ENCODE measurements around the gene REV1. TPM values are rescaled to one million over a fixed set of nuclear protein-coding genes. Genes with fewer than 3 reads are reported as not detected.

Gene REV1
- total and polyA plus RNA-seq, 2 donors (not counting 3 experiments of a cell fraction or from before 2014, with no cell fraction given): 16.6 to 50.3 TPM

- ChIA-PET CTCF (interaction anchor here (1.3 kb wide), 1 partner anchor 57 kb away, joined by 3 read pairs; the partner anchor contains the start of gene REV1), POLR2A (no interaction called here)
- Histone ChIP-seq H2AFZ (ENCODE audit: low read depth, low read length) (no peak overlapping the region), H3K79me2 (ENCODE audit: control insufficient read depth, insufficient read depth, low read length) (peaks cover 14% of the 10 kb centered on the region), H3K4me3 (replicated peaks in 1 of 3; ENCODE audit: insufficient read depth in 1 of 3, low read depth in 1 of 3, low read length in 3 of 3) (no peak overlapping the region), H4K20me1 (replicated peaks; ENCODE audit: control insufficient read depth, extremely low read depth, insufficient read depth, low read length) (peaks cover 2% of the 10 kb centered on the region), H3K27me3 (ENCODE audit: control insufficient read depth in 2 of 2, insufficient read depth in 2 of 2, low read length in 2 of 2) (no peaks in the 10 kb centered on the region), H3K36me3 (ENCODE audit: control insufficient read depth in 2 of 2, extremely low read depth in 1 of 2, insufficient read depth in 2 of 2, low read length in 2 of 2) (peaks cover 3 to 12% of the 10 kb centered on the region in 2 experiments), H3K9me3 (replicated peaks; ENCODE audit: control insufficient read depth, insufficient read depth, low read length) (no peaks in the 10 kb centered on the region), H3K4me1 (ENCODE audit: control insufficient read depth, extremely low read depth, insufficient read depth, low read length) (no peaks in the 10 kb centered on the region), H3K4me2 (ENCODE audit: insufficient read depth, low read length) (no peak overlapping the region), H3K9me1 (replicated peaks; ENCODE audit: control insufficient read depth, extremely low read depth, insufficient read depth, low read length) (no peaks in the 10 kb centered on the region), H3K9ac (replicated peaks; ENCODE audit: extremely low read depth, insufficient read depth, low read length) (no peak overlapping the region), H3K27ac (ENCODE audit: insufficient read depth, low read depth, low read length) (no peak overlapping the region)
- TF ChIP-seq MAX (IDR thresholded peaks at IDR 0.05; ENCODE audit: insufficient read depth, insufficient read length) (no peak), CTCF (IDR thresholded peaks at IDR 0.05; ENCODE audit: extremely low read depth in 1 of 2, insufficient read depth in 1 of 2, low read depth in 1 of 2, low read length in 2 of 2) (no peak), POLR2AphosphoS5 (IDR thresholded peaks at IDR 0.05; ENCODE audit: insufficient read depth, low read depth, low read length) (no peak), POLR2A (IDR thresholded peaks at IDR 0.05; ENCODE audit: low read depth, low read length) (no peak), GATA2 (IDR thresholded peaks at IDR 0.05; ENCODE audit: insufficient read depth, insufficient read length, low read depth, low read length) (no peak), EZH2 (IDR thresholded peaks at IDR 0.05; ENCODE audit: borderline replicate concordance, low read depth, low read length, severe bottlenecking) (no peak), MYC (IDR thresholded peaks at IDR 0.05; ENCODE audit: low read depth, low read length) (no peak), JUN (IDR thresholded peaks at IDR 0.05; ENCODE audit: borderline replicate concordance, insufficient read depth, insufficient read length, low read depth) (no peak), FOS (IDR thresholded peaks at IDR 0.05; ENCODE audit: borderline replicate concordance, insufficient read depth, low read length) (no peak)
- intact Hi-C loops (cut with micrococcal nuclease): no loop called here
- dilution Hi-C loops (cut with MboI; ENCODE audit: extremely low pct_ligation_motif_present, low sequenced_read_pairs): no loop called here
- DNase-seq (ENCODE audit: low read depth, low spot score) (no peak), FAIRE-seq (no peak)
- BruUV-seq (replicated peaks): no TSS peak
These were observed 56.5 kb downstream of the REV1 start for GRCh38 chr2:99433340-99433739.
